GM12878 (cell line): Measurements from ENCODE around the gene KIRREL1.

Source experiments
- ZNF274 ChIP-seq: IDR thresholded peaks from one replicate; pipeline ENCODE4 v1.8.0; 2011; ENCODE audit not compliant: insufficient read length, insufficient read depth
- TF ChIP-seq, protein P1 (sequence below), 3 experiments: IDR thresholded peaks in 2 of 3; conservative IDR thresholded peaks in 1 of 3; 2 replicates each; pipeline ENCODE4 v1.5.1; 2011; ENCODE audit warnings: low read depth in 3 of 3, low read length in 3 of 3, mild to moderate bottlenecking in 3 of 3, control low read depth in 2 of 3, moderate library complexity in 2 of 3, inconsistent platforms in 1 of 3, mixed read lengths in 1 of 3; ENCODE audit not compliant: control insufficient read depth in 2 of 3, insufficient read depth in 1 of 3; ENCODE audit errors: extremely low read depth in 1 of 3

GRCh38 chr1:158062174-158062573 lies 68.7 kb downstream of the KIRREL1 start:
- TF ChIP-seq, protein P1, sequence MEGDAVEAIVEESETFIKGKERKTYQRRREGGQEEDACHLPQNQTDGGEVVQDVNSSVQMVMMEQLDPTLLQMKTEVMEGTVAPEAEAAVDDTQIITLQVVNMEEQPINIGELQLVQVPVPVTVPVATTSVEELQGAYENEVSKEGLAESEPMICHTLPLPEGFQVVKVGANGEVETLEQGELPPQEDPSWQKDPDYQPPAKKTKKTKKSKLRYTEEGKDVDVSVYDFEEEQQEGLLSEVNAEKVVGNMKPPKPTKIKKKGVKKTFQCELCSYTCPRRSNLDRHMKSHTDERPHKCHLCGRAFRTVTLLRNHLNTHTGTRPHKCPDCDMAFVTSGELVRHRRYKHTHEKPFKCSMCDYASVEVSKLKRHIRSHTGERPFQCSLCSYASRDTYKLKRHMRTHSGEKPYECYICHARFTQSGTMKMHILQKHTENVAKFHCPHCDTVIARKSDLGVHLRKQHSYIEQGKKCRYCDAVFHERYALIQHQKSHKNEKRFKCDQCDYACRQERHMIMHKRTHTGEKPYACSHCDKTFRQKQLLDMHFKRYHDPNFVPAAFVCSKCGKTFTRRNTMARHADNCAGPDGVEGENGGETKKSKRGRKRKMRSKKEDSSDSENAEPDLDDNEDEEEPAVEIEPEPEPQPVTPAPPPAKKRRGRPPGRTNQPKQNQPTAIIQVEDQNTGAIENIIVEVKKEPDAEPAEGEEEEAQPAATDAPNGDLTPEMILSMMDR (IDR thresholded peaks at IDR 0.05 in 2 of 3, conservative IDR thresholded peaks at IDR 0.05 in 1 of 3; ENCODE audit: control insufficient read depth in 2 of 3, extremely low read depth in 1 of 3, insufficient read depth in 1 of 3, low read depth in 3 of 3, low read length in 3 of 3): no peak
- no peak for TF ChIP-seq ZNF274
